Hematopoietic multipotent progenitor cell treated with erythropoietin and hydrocortisone succinate and interleukin-3 and kit ligand, for 15 days (in vitro differentiated cells): ENCODE data around the gene GTF3C1.

Experiments
- DNase-seq: peaks from one replicate; pipeline ENCODE4 v3.0.0-alpha.2; 2015; ENCODE audit warnings: low spot score

Gene GTF3C1

DNA sequence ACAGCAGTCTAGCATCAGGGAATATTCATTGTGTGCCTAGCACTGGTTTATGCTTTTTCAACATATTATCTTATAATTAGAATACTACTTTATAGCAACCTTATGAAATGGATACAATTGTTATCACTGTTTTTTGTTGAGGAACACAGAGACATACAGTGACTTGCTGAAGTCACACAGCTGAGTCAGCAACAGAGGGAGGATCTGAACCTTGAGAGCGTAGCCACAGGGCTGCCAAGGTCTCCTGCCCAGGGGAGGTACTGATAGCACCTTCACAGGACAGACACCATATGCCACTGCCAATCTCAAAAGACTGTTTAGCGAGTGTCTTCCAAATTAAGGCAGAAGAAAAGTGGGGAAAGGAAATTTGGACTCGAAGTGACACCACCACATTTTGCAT, 63.0 kb downstream of the GTF3C1 start:
- DNase-seq: no peak

DNA sequence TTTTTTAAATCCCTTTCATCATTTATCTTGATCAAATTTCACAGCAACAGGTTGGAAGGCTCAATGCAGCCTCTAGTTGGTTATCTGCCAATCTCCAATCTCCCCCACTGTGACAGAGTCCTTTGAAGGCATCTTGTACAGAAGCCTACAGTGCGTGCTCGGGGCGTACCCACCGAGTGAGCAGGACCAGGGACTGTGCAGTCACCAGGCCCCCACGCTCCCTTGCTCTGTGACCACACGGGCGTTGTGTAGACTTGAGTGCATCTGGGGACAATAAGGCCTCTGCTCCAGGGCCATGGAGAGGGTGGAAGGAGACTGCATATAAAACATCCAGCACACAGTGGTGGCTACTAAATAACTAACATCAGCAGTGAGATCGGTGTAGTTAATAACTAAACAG, 63.4 kb downstream of the GTF3C1 start:
- no peak for DNase-seq

DNA sequence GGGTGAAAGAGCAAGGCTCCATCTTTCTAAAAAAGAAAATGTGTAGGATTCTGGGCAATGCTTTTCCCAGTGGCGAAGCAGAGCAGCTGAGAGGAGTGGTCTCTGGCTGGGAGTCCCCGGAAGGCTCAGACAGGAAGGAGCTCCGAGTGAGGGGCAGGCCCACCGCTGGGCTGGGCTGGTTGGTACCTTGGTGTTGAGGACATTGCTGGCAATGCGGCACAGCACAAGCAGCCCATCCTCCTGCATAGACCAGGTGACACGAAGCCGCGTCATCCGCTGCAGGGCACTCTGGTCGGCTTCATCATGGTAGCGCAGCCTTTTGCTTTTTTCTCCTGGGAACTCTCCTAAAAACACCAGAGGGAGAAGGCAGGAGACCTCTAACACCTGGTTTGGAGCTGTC, 63.9 kb downstream of the GTF3C1 start:
- DNase-seq: no peak

DNA sequence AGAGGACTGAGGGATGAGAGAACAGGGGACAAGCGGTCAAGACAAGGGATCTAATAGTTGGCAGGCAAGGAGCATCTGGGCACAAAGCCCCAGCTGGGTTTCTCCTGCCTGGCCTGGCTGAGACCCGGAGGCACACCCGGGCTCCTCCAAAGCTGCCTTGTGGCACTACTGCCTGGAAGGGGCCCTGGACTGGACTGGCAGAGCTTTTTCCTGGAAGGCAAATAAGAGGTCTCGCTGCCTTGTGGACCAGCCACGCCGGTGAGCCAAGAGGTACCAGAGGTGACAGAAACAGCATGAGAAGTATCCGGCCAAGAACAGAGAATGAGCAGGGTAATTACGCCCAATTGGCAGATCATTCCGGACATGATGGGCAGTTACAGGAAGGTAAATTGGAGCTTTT, 64.6 kb downstream of the GTF3C1 start:
- DNase-seq: no peak

DNA sequence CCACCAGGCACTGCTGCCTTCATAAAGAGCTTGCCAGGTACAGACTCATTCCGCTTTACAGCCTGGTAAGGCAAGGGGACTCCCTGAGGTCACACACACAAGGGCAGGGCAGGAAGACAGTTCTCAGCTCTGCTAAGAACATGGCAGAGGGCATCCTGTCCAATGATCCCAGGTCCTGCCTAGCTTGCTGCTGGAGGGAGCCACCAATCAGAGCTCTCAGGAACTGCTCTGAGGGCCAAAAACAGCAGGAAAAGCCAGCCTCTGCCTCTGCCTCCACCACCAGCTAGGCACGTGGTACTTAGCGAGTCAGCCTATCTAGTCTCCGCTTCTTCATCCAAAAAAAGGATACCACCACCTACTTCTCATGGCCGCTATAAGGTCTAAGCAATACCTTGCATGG, 66.1 kb downstream of the GTF3C1 start:
- no peak for DNase-seq

DNA sequence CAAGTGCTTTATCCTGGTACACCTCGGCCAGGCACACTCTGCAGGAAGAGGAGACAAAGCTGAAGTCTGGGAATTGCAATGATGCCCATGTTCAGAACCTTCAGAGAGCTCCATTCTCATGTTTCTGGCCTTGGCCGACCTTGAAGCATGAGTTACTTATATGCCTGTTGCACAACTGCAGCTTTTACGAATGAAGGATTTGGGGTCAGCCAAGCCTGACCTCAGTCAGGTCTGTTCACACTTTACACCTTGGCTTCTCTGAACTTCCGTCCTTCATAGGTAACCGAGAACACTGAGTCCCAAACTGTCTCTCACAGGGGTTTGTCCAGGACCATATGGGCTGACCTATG, 66.7 kb downstream of the GTF3C1 start:
- no peak for DNase-seq

DNA sequence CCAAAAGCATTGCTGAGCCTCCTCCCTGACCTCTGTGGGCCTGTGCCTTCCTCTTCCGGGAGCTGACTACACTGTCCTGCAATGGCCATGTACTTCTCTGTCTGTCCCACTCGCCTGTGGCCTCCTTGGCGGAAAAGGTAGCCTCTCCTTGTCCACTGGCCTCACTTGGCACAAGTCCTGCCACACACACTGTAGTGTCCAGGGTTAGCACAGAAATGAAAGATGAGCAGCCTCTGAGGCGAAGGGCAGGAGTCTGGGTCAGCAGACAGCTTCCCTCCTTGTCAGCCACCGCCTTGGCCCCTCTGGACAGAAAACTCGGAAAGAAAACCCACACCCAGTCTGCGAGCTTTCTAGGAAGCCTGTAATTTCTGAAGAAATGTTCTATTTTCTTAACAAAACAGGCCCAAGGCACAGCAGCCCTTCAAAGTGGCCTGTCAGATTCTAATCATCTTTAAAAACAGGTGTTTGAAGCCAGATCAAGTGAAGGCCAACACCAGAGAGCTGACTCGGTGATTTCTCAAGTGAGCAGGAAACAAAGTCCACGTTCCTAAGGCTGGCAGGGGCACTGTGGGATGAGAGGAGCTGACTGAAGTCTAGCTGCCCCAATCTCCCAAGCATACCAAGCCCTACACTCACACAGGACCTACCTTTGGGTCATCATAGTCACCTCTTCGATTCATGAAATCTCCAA, 67.2 kb downstream of the GTF3C1 start:
- no peak for DNase-seq

DNA sequence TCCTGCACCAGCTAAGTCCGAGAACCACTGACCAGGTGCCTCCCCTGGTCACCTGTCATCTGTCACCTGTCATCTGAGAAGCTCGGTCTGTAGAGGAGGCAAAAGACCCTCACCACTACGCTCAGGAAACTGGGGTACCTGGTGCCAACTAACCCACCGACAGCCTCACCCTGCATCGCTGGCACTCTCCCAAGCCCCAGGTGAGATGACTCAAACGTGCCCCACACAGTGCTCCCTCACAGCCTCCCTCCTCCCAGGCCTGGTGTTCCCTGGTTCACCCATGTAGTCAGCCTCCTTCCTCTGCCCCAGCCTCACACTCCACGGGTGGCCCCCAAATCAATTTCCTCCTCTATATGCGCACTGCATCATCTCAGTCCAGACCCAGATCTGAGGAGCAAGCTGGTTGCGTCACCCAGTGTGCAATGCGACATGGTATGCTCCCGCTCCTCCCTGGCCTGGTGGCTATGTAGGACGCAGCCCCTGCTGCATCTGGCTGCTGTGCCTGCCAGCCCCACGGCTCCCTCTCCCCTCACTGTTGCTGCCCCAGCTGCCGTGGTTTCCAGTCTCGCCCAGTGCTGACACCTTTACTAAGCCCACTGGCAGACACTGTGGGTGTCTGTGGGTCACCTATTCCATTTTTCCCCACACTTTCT, 68.3 kb downstream of the GTF3C1 start:
- DNase-seq: no peak

DNA sequence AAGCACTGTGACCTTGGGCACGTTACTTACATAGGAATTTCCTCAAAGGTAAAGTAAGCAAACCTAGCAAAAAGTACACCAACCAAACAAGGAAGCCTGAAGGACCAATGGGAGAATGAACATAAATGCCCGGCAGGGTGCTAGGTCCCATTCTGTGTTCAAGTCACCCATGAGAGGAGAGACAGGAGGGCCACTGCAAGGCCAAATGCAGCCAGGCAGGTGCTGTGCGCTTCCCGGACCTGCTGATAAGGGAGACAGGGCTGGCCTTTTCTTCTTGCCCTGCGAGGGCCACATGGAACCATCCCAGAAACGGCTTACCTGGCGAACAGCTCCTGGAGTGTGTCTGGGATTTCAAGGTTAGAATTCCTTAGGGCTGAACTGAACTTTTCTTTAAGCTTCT, 69.0 kb downstream of the GTF3C1 start:
- no peak for DNase-seq

DNA sequence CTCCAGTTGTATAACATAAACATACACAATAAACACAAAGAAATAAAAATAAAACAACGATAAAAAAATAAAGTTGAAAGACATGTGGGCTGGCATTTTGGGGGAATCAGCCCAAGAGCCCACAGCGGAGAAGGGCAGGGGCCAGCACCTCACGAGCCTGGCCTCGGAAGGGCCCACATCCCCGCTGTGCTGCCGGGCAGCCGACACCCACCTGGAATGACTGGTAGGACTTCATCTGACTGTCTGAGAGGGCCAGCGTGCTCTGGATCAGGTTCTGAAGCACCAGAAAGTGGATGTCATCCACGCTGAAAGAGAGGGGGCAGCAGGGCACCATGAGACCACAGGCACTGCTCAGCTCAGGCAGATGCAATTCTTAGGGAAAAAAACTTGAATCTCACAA, 73.5 kb downstream of the GTF3C1 start:
- DNase-seq: no peak

DNA sequence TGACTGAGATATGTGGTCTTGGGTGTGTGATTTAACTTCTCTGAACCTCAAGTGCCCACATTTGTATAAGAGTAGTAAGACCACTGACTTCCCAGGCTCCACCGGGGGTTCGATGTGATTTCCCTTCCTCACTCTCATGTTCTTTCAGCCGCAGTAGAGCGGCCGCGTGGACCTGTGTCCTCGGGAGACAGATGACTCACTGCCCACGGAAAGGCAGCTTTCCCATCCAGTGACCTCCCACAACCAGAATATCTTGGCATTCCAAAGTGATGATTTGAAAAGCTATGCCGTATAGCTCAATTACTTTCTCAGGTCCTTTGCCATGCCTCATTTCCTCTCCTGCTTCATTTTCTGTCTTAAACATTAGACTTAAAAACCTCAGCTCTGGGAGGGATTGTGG, 74.2 kb downstream of the GTF3C1 start:
- no peak for DNase-seq

DNA sequence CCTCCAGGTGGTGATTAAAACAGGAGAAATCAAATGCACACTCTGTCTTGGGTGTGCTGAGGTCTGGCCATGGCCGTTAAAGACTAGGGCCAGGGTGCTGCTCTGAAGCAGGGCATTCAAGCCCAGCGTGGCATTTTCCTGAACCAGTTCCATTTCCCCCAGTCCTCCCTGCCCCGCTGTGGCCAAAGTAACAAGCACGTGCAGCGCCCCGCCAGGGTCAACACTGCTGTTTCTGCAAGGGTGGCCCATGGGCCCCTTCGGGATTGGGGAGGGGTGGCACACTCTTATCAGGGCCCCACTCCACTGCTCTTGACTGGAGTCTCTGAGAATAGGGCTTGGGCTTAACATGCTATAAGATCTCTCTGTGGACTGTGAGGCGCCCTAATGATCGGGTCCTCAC, 74.8 kb downstream of the GTF3C1 start:
- DNase-seq: no peak

DNA sequence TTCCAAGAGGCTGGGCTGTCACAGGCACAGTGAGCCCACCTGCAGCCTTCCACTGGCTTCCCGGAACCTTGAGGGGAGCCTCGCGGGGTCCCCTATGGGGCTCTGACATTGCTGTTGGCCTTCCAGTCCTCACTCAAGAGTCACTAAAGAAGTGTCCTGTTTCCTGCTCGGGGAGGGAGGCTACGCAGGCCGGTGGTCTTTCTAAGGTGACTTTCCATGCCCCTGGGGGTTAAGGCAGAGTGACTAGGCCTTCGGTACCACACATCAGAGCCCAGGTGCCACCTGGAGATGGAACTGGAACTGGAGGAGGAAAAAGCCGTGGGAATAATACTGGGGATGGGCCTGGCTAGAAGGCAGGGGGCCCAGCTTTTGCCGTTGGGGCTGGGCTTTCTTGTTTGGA, 75.7 kb downstream of the GTF3C1 start:
- no peak for DNase-seq

DNA sequence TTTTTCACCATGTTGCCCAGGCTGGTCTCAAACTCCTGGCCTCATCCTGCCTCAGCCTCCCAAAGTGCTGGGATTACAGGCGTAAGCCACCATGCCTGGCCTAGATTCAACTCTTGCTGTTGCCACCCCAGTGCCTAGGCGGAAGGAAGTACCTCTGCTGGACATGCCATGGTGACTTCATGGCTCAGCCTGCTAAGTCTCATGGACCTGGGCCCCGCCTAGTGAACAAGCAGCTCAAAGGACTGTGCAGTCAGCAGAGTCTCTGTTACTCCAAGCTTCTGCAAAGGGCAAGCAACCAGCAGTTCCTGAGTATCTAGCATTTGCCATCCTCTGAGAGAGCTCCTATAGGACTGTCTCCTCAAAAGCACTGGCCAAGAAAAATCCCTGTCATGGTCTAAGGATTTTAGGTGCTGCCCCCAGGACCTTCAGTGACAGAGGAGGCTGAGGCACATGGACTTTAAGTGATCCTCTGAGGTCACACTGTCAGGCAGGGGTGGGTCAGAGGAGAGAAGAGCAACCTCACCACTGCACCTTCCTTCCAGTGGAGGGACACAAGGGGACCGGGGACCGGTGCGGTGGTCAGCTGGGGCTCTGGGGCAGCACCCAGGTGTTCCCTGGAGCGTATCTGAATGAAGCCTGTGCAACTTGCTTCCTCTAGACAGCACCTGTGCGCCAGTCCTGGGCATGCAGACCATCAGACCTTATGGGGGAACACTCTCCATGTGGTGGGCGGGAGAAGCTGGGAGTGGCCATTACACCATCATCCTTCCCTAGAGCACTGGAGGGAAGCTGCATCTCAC, 76.4 kb downstream of the GTF3C1 start:
- DNase-seq: no peak

DNA sequence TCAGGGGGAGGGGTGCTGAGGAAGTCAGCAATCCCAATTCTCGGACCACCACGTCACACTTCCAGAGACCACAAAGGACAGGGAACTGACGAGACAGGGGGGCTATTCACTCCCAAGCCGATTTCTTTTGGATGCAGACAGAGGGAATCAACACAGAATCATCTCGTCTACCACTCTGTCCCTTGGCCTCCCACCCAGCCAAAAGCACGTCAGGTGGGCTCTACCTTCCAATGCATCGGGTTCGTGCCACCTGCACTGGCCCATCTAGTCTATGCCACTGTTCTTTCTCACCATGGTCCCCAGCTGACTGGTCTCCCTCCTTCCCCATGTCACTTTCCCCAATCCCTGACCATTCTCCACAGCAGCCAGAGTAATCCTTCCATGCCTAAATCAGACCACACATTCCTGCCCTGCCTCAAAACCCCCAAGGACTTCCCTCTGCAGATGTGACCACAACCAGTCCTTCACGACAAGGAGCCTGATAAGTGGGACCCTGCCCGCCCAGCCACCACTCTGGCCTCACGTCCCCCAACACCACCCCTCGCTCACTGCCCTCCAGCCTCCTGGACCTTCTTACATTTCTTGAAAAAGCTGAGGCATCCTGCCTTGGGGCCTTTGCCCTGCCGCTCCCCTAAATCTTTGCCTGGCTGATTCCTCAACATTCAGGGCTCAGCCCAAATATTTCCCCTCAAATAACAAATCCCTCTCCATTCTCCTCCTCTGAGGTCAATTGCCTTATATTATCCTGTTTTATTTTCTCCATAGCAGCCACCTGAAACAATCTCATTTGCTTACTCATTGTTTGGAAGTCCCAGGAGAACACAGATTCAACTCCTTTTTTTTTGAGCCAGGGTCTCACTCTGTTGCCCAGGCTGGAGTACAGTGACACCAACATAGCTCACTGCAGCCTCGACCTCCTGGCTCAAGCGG, 77.4 kb downstream of the GTF3C1 start:
- no peak for DNase-seq

DNA sequence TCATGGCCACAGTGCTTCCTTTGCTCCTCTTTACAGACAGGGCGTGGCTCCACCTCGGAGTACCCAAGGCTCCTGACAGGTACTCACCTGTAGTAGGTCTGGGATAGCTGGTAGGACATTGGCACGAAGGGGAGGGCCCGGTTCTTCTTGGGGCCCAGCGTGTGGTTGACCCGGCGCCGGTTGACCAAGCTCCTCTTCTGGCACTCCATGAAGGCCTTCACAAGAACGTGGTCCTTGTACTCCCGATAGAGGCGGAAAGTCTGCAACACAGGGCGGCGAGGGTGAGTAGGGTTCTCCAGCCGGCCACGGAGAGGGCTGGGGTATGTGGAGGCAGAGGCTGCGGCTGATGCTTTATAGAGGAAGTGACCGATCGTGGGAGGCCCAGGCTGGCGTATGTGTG, 78.1 kb downstream of the GTF3C1 start:
- DNase-seq: no peak

DNA sequence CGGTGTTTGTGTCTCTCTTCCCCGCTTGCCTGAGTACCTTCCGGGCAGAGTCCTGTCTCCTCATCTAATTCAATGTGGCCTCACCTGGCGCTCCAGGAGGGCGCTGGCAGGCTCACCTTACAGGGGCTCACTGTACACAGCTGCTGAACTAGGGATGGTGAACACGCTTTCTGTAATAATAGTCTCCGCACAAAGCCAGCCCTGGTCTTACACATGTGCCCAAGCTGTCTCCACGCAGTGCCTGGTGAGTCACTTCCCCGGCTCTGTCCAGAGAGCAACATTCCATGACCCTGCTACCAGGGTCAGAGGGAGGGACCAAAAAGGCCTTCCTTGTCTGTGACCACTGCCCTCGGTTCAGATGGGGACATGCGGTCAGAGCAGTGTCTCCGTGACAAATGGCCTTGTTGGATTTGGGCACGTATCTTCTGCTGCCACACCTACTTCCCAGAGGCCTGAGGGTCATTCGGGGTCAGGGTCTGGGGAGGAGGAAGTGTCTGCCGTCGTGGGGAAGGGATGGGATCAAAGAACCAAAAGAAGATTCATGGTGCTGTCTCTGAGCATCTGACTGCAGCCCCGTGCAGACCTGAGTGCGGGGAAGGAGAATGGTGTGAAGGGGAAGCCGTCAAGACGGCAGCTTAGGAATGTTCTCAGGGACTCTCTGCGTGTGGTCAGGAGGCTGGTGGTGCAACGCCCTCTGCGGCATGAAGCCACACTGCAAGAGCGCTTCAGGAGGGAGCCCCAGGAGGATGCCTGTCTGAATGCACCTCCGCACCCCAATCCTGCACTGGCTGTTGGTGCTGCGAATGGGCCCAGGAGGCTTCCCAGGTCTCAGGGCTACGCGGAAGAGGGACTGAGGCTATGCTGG, 78.9 kb downstream of the GTF3C1 start:
- no peak for DNase-seq

DNA sequence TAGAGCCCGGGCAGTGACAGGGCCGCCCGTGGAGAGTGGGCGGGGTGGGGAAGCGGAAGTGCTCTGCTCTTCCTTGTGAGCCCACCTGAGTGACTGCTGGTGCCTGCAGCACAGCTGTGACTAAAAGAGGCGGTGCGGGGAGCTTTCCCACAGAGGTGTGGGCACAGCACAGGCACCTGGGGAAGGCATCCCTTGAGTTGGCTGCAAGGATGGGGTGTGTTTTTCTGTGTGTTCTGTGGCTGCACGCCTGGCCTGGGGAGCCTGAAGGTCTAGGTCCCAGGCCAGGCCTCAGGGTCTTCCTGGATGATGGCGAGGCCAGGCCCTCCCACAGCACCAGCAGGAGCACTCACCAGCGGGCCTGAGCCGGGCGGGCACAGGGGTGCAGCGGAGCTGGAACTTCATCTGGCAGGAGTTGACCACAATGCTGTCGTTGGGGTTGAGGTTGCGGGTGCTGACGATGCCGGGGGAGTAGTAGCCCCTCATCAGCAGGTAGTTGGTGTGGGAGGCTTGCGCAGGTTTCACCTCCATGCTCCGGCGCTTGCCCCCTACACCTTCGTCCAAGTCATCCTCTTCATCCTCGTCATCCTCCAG, 80.7 kb downstream of the GTF3C1 start:
- DNase-seq: no peak

DNA sequence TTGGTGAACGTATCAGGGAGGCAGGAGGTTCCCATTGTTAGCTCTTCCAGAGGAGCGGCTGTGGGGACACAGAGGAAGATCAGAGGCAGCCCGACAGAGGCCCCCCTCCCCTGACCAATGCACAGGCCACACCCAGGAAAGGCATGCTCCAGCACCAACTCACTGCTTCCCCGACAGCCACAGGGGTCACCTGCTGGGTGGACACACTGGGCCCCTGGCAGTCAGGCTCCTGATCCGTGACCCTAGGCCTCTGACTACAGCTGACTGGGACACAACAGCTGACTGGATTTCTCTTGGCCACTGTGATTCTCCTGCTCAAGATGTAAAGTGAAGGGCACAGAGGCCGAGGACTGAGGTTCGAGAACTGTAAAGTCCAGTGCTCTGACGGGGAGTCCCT, 84.2 kb downstream of the GTF3C1 start:
- DNase-seq: no peak

DNA sequence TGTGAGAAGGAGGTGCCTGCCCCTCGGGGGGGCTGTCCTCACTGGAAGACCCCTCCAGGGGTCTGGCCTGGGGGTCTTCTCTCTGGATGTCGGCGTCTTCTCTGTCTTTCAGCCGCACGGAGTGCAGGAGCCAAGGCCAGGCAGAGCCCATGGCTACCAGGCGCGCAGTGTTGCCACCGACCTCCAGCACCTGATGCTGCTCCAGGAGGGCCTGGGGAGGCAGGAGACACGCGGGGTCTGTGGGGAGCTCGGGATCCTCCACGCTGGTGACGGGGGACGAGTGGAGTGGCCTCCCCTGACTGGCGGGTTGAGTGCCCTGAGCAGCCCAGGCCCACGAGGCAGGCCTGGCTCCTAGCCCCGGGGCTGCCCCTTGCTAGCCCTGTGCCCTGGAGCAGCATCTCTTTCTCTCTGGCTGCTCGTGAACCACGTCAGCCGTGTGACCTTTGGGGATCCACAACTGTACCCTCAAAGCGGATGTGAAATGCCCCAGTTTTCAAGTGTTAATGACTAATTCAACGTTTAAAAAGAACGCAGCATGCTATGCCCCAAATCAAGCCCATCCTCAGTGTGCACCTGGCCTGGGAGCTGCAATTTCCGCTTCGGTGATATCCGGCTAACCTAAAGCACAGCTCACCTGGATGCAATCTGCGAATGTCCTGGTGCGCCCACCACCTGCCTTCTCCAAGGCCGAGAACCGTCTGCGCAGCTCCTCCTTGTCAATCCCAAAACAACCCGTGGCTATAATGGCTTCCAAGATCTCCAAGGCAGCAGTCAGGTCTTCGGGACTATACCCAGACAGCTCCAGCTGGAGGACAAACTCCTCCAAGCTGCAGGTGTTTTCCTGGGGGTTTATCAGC, 84.9 kb downstream of the GTF3C1 start:
- no peak for DNase-seq
